Esophagus squamous epithelium (tissue), 5 donors: Measurements from ENCODE around the gene FYN. TPM values are rescaled to one million over a fixed set of nuclear protein-coding genes. Genes with fewer than 3 reads are reported as not detected.
A peak's percentile ranks its signal among the peaks of the same experiment; 100 is the strongest.

ENCODE experiments used
- DNase-seq: peaks from one replicate; lab custom pipeline; 2025; lab: John Stamatoyannopoulos, UW
- H3K27ac ChIP-seq, 4 donors: fragments of 200-600 bp; sonication (generic); one replicate each; pipeline ENCODE4 v1.5.1; 2016 to 2019; ENCODE audit warnings: mild to moderate bottlenecking in 1 of 4
- H3K27me3 ChIP-seq, 4 donors: fragments of 200-600 bp; sonication (generic); 1 replicate in 3 of 4; 2 replicates in 1 of 4; pipeline versions ENCODE4 v1.5.1 to v1.6.0; 2017 to 2021; ENCODE audit warnings: antibody characterized with exemption in 1 of 4
- H3K36me3 ChIP-seq, 3 donors: fragments of 200-600 bp; sonication (generic); one replicate each; pipeline ENCODE4 v1.5.1; 2016 to 2019
- H3K4me1 ChIP-seq, 3 donors: fragments of 200-600 bp; sonication (generic); one replicate each; pipeline ENCODE4 v1.5.1; 2017 to 2019
- H3K4me3 ChIP-seq, 4 donors: fragments of 200-600 bp; sonication (generic); 1 replicate in 3 of 4; 2 replicates in 1 of 4; pipeline ENCODE4 v1.5.1; 2016 to 2019; ENCODE audit warnings: mild to moderate bottlenecking in 2 of 4, moderate library complexity in 1 of 4
- H3K9me3 ChIP-seq, 3 donors: fragments of 200-600 bp; sonication (generic); one replicate each; pipeline ENCODE4 v1.5.1; 2016 to 2019
- CTCF ChIP-seq, 6 experiments: fragments of 450-650 bp in 4 of 6; fragments of 200-600 bp in 2 of 6; sonication (generic) in 2 of 6; IDR thresholded peaks; one replicate each; pipeline ENCODE4 v1.5.1; 2016 to 2019; ENCODE audit warnings: antibody characterized with exemption in 6 of 6, mild to moderate bottlenecking in 4 of 6, moderate library complexity in 4 of 6
- POLR2A ChIP-seq, 4 donors: fragments of 450-650 bp; IDR thresholded peaks; one replicate each; pipeline ENCODE4 v1.6.1; 2017; ENCODE audit warnings: antibody characterized with exemption in 4 of 4, mild to moderate bottlenecking in 4 of 4, moderate library complexity in 3 of 4
- WGBS, 2 donors: methylation state at CpG; one replicate each; pipeline ENCODE4 v1.1.5; 2018; 5-methylcytosine and 5-hydroxymethylcytosine counted together
- intact Hi-C: fragments of 100-400 bp; cut with DNase I; formaldehyde crosslinking; loops from one replicate; pipeline ENCODE4 v1.15.0; 2022
- total RNA-seq, 4 donors: library from RNA; depleted of rRNA; stranded (reverse); fragments of >200 nt; gene quantifications; one replicate each; pipeline ENCODE4 v1.1.0, GENCODE V29; 2016
- donor health status: DM: yes; HTN: yes; CAD: no.

The FYN gene
- total RNA-seq, 4 donors from 2014 or later, result 11.8 to 54.6 (median 21.4) TPM

GRCh38 chr6:111624401-111625098 lies 248.7 kb downstream of the FYN start:
- intact Hi-C loops, result no loop called here
- WGBS, 2 donors, result 53 to 58% methylated on average over 4 of the region's 4 CpGs
- TF ChIP-seq CTCF (IDR thresholded peaks at IDR 0.05) (no peak), POLR2A (IDR thresholded peaks at IDR 0.05) (no peak)
- Histone ChIP-seq H3K4me3 (no peak overlapping the region), H3K27ac (no peak overlapping the region), H3K9me3 (peaks cover 0 to 5% (median 0%) of the 10 kb centered on the region in 3 donors), H3K27me3 (peaks cover 0 to 5% (median 0%) of the 10 kb centered on the region in 4 donors), H3K36me3 (no peaks in the 10 kb centered on the region), H3K4me1 (peaks cover 0 to 69% (median 39%) of the 10 kb centered on the region in 3 donors)
- no peak for DNase-seq

GRCh38 chr6:111623046-111623718 lies 250.1 kb downstream of the FYN start:
- Histone ChIP-seq H3K4me1 (peaks cover 0 to 59% (median 39%) of the 10 kb centered on the region in 3 donors), H3K9me3 (no peaks in the 10 kb centered on the region), H3K27ac (peak overlapping the region in 3 of 4 donors; percentile 3 to 56 (median 25)), H3K36me3 (no peaks in the 10 kb centered on the region), H3K4me3 (no peak overlapping the region), H3K27me3 (no peaks in the 10 kb centered on the region)
- TF ChIP-seq CTCF (IDR thresholded peaks at IDR 0.05) (no peak), POLR2A (IDR thresholded peaks at IDR 0.05) (no peak)
- no peak for DNase-seq
- 47 to 54% methylated on average over 6 to 9 of the region's 9 CpGs for WGBS, 2 donors
- intact Hi-C loops, result no loop called here

- TF ChIP-seq POLR2A (IDR thresholded peaks at IDR 0.05), result no peak
- TF ChIP-seq CTCF (IDR thresholded peaks at IDR 0.05), result no peak
- no peak for DNase-seq
- intact Hi-C loops, result no loop called here
- Histone ChIP-seq H3K36me3 (no peaks in the 10 kb centered on the region), H3K27me3 (no peaks in the 10 kb centered on the region), H3K4me3 (no peak overlapping the region), H3K4me1 (peaks cover 3 to 45% (median 24%) of the 10 kb centered on the region in 3 donors), H3K9me3 (no peaks in the 10 kb centered on the region), H3K27ac (no peak overlapping the region)
Observed at GRCh38 chr6:111620169-111620568, 253.1 kb downstream of the FYN start.

GRCh38 chr6:111618407-111618806 lies 254.8 kb downstream of the FYN start:
- TF ChIP-seq POLR2A (IDR thresholded peaks at IDR 0.05) (no peak), CTCF (IDR thresholded peaks at IDR 0.05) (no peak)
- no peaks in the 10 kb centered on the region for H3K36me3 ChIP-seq
- H3K4me3 ChIP-seq, result no peak overlapping the region
- DNase-seq, result no peak
- intact Hi-C loops, result no loop called here
- peaks cover 8 to 37% (median 13%) of the 10 kb centered on the region in 3 donors for H3K4me1 ChIP-seq
- H3K27ac ChIP-seq, result no peak overlapping the region
- WGBS, 2 donors, result 80 to 91% methylated on average over 6 of the region's 6 CpGs
- H3K27me3 ChIP-seq, result no peaks in the 10 kb centered on the region
- no peaks in the 10 kb centered on the region for H3K9me3 ChIP-seq

GRCh38 chr6:111617149-111617548 lies 256.1 kb downstream of the FYN start:
- H3K27me3 ChIP-seq, result no peaks in the 10 kb centered on the region

More at GRCh38 chr6:111617149-111617548, 256.1 kb downstream of the FYN start:
- no peak for TF ChIP-seq CTCF (IDR thresholded peaks at IDR 0.05)
- no peak for TF ChIP-seq POLR2A (IDR thresholded peaks at IDR 0.05)
- no peak overlapping the region for H3K27ac ChIP-seq
- intact Hi-C loops, result no loop called here
- DNase-seq, result no peak
- WGBS, 2 donors, result 83 to 91% methylated on average over 5 of the region's 5 CpGs
- peaks cover 8 to 28% (median 8%) of the 10 kb centered on the region in 3 donors for H3K4me1 ChIP-seq
- no peaks in the 10 kb centered on the region for H3K36me3 ChIP-seq
- H3K9me3 ChIP-seq, result peaks cover 0 to 5% (median 0%) of the 10 kb centered on the region in 3 donors
- no peak overlapping the region for H3K4me3 ChIP-seq
